NCI-H2196 treated with DMSO at 0.1 percent for 48 hours (cell line): Measurements from ENCODE around the gene PEBP1.

Source experiments
- DNase-seq: peaks from one replicate; lab custom pipeline; 2025; ENCODE audit not compliant: unreplicated experiment; lab: John Stamatoyannopoulos, UW

Gene PEBP1

DNA sequence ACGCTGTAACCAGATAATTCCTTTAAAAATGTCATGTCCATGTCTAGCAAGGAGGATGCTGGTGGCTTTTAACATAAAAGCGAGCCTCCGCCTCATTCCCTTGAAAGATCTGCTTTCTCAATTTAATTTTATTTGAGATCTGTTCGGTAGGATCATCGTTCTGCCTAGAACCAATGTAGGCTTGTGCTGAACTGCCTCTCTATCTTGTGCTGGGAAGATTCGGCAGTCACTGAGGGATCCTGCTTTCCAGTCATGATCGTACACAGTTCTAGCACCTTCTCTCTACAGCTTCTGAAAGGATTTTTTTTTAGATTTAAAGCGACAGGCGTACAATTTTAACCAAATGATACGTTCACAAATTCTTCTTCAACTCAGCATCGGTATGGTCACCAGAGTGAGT lies 54.3 kb downstream of the PEBP1 start:
- DNase-seq, result no peak

DNA sequence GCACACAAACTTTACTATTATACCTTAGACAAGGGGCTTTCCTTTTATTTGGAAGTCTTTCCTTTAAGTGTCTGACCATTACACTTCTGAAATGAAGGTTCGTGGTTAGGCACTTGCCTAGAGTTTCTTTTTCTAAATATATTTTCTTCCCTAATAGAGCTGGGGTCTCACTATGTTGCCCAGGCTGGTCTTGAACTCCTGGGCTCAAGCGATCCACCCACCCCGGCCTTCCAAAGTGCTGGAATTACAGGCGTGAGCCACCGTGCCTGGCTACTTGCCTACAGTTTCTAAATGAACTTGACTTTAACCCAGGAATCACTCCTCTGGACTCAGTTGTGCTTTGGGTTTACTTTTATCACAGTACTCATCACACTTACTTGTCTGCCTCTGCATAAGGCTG lies 57.6 kb downstream of the PEBP1 start:
- no peak for DNase-seq

GRCh38 chr12:118193958-118194357 lies 58.0 kb downstream of the PEBP1 start:
- DNase-seq, result no peak
